ENCODE measurements around the gene SOX18. TPM values are rescaled to one million over a fixed set of nuclear protein-coding genes. Genes with fewer than 3 reads are reported as not detected.

The SOX18 gene
- total and polyA plus RNA-seq, 2 of the 13 experiments (the other 11 are each of a cell fraction or from before 2014, with no cell fraction given): 1.6 to 1.9 TPM

DNA sequence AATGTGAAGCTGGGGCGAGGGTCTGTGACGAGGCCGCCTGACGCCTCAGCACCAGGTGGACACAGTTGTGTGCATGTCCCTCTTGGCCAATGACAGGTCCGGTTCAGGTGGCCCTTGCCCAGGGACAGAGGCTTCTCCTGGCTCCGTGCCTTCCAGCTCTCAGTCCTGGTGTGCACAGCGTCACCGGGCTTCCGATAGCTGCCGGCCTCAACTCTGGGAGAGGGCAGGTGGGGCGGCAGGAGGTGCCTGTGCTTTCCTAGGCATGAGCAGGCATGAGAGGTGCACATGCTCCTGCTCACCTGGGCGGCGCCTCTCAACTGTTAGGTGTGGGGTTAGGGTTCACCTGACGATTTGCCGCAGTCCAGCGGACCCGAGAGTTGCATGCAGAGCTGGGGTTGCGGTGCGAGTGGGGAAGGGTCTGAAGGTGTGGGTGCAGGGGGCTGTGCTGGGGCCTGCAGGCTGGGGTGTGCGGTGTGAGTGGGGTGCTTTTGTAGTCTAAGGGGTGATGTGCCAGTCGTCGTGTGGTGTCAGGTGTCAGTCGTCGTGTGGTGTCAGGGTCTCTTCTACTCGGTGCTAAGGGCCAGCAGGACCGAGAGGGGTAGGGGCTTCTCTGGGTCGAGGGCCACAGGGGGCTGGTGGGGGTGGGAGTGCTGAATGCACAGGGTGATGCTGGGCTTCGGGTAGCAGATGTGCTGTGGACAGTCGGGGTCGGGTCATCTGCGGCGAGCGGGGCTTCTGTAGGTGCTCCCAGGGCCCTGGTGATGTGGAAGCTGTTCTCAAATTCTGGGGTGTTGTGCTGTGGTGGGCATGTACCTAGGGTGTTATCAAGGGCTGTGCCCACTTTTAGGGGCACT is 3.8 kb upstream of the SOX18 start (continued):
- TF ChIP-seq RNF2 (conservative IDR thresholded peaks at IDR 0.05; ENCODE audit: low read depth): peak; percentile 90
- TF ChIP-seq HNRNPLL (IDR thresholded peaks at IDR 0.05; ENCODE audit: low read depth, low read length, poor library complexity, severe bottlenecking): peak; percentile 12
- peak; percentile 54 for TF ChIP-seq DPF2 (CRISPR knock-in tag; IDR thresholded peaks at IDR 0.05; ENCODE audit: borderline replicate concordance, low read depth)
- peak; percentile 96 for TF ChIP-seq ZEB1 (IDR thresholded peaks at IDR 0.05; ENCODE audit: insufficient replicate concordance, low read depth)
- TF ChIP-seq, protein P1, sequence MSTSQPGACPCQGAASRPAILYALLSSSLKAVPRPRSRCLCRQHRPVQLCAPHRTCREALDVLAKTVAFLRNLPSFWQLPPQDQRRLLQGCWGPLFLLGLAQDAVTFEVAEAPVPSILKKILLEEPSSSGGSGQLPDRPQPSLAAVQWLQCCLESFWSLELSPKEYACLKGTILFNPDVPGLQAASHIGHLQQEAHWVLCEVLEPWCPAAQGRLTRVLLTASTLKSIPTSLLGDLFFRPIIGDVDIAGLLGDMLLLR (CRISPR knock-in tag; IDR thresholded peaks at IDR 0.05): no peak
- TF ChIP-seq, protein P2, sequence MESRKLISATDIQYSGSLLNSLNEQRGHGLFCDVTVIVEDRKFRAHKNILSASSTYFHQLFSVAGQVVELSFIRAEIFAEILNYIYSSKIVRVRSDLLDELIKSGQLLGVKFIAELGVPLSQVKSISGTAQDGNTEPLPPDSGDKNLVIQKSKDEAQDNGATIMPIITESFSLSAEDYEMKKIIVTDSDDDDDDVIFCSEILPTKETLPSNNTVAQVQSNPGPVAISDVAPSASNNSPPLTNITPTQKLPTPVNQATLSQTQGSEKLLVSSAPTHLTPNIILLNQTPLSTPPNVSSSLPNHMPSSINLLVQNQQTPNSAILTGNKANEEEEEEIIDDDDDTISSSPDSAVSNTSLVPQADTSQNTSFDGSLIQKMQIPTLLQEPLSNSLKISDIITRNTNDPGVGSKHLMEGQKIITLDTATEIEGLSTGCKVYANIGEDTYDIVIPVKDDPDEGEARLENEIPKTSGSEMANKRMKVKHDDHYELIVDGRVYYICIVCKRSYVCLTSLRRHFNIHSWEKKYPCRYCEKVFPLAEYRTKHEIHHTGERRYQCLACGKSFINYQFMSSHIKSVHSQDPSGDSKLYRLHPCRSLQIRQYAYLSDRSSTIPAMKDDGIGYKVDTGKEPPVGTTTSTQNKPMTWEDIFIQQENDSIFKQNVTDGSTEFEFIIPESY (CRISPR knock-in tag; IDR thresholded peaks at IDR 0.05): no peak
- 0 out of 4 replicates have a peak, but pooled peaks of 1 of the 2 experiments have one; percentile 15 for TF ChIP-seq KLF16 (CRISPR knock-in tag; IDR thresholded peaks at IDR 0.05)
- TF ChIP-seq, protein P3, sequence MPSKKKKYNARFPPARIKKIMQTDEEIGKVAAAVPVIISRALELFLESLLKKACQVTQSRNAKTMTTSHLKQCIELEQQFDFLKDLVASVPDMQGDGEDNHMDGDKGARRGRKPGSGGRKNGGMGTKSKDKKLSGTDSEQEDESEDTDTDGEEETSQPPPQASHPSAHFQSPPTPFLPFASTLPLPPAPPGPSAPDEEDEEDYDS (CRISPR knock-in tag; IDR thresholded peaks at IDR 0.05): peak; percentile 59
- peak; percentile 74; the same call in 1 of the 2 replicates for TF ChIP-seq BORCS8-MEF2B (CRISPR knock-in tag; IDR thresholded peaks at IDR 0.05)
- no peak for TF ChIP-seq ZNF841 (CRISPR knock-in tag; IDR thresholded peaks at IDR 0.05; ENCODE audit: borderline replicate concordance)
- TF ChIP-seq HMG20A (CRISPR knock-in tag; IDR thresholded peaks at IDR 0.05; ENCODE audit: borderline replicate concordance): no peak
- peak; percentile 73; the same call in 1 of the 2 replicates for TF ChIP-seq CHCHD3 (CRISPR knock-in tag; IDR thresholded peaks at IDR 0.05)
- 0 out of 2 replicates have a peak, but pooled peaks have one; percentile 28 for TF ChIP-seq MEIS2 (CRISPR knock-in tag; IDR thresholded peaks at IDR 0.05)
- TF ChIP-seq, protein P4, sequence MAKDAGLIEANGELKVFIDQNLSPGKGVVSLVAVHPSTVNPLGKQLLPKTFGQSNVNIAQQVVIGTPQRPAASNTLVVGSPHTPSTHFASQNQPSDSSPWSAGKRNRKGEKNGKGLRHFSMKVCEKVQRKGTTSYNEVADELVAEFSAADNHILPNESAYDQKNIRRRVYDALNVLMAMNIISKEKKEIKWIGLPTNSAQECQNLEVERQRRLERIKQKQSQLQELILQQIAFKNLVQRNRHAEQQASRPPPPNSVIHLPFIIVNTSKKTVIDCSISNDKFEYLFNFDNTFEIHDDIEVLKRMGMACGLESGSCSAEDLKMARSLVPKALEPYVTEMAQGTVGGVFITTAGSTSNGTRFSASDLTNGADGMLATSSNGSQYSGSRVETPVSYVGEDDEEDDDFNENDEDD (CRISPR knock-in tag; IDR thresholded peaks at IDR 0.05; ENCODE audit: borderline replicate concordance): peak; percentile 84; the same call in 1 of the 2 replicates
- peak; percentile 25; the same call in 1 of the 2 replicates for TF ChIP-seq SP2 (CRISPR knock-in tag; IDR thresholded peaks at IDR 0.05)
- TF ChIP-seq, protein P5, sequence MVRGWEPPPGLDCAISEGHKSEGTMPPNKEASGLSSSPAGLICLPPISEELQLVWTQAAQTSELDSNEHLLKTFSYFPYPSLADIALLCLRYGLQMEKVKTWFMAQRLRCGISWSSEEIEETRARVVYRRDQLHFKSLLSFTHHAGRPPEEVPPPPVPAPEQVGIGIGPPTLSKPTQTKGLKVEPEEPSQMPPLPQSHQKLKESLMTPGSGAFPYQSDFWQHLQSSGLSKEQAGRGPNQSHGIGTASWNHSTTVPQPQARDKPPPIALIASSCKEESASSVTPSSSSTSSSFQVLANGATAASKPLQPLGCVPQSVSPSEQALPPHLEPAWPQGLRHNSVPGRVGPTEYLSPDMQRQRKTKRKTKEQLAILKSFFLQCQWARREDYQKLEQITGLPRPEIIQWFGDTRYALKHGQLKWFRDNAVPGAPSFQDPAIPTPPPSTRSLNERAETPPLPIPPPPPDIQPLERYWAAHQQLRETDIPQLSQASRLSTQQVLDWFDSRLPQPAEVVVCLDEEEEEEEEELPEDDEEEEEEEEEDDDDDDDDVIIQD (CRISPR knock-in tag; IDR thresholded peaks at IDR 0.05; ENCODE audit: low read depth): peak; percentile 83; the same call in 1 of the 2 replicates
- peak; percentile 98 for TF ChIP-seq ZNF839 (CRISPR knock-in tag; IDR thresholded peaks at IDR 0.05; ENCODE audit: borderline replicate concordance)
- TF ChIP-seq ZNF772 (CRISPR knock-in tag; IDR thresholded peaks at IDR 0.05): peak; percentile 73; the same call in 1 of the 2 replicates
- TF ChIP-seq, protein P6, sequence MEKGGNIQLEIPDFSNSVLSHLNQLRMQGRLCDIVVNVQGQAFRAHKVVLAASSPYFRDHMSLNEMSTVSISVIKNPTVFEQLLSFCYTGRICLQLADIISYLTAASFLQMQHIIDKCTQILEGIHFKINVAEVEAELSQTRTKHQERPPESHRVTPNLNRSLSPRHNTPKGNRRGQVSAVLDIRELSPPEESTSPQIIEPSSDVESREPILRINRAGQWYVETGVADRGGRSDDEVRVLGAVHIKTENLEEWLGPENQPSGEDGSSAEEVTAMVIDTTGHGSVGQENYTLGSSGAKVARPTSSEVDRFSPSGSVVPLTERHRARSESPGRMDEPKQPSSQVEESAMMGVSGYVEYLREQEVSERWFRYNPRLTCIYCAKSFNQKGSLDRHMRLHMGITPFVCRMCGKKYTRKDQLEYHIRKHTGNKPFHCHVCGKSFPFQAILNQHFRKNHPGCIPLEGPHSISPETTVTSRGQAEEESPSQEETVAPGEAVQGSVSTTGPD (CRISPR knock-in tag; IDR thresholded peaks at IDR 0.05): peak; percentile 66; the same call in 1 of the 2 replicates
- TF ChIP-seq, protein P7, sequence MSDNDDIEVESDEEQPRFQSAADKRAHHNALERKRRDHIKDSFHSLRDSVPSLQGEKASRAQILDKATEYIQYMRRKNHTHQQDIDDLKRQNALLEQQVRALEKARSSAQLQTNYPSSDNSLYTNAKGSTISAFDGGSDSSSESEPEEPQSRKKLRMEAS (IDR thresholded peaks at IDR 0.05): peak; percentile 97

Measured in HepG2 (cell line).